HEK293 (cell line): ENCODE results near the gene NXPE4.

Experiments
- REST ChIP-seq: fragments of 450-650 bp; formaldehyde crosslinking; IDR thresholded peaks from 2 replicates; pipeline ENCODE4 v1.5.1; 2016; ENCODE audit warnings: missing biosample characterization, missing genetic modification characterization
- ZFP37 ChIP-seq: fragments of 450-650 bp; formaldehyde crosslinking; IDR thresholded peaks from 2 replicates; pipeline ENCODE4 v1.5.1; 2016; ENCODE audit warnings: missing biosample characterization, missing genetic modification characterization
- ZNF341 ChIP-seq: fragments of 450-650 bp; formaldehyde crosslinking; IDR thresholded peaks from 2 replicates; pipeline ENCODE4; 2016; ENCODE audit warnings: low read depth, missing biosample characterization, missing genetic modification characterization
- ZNF423 ChIP-seq: fragments of 450-650 bp; formaldehyde crosslinking; IDR thresholded peaks from 2 replicates; pipeline ENCODE4 v1.5.1; 2016; ENCODE audit warnings: missing biosample characterization, missing genetic modification characterization
- TF ChIP-seq, protein P1 (sequence below): fragments of 450-650 bp; formaldehyde crosslinking; IDR thresholded peaks from 2 replicates; pipeline ENCODE4 v1.5.1; 2017; ENCODE audit warnings: missing biosample characterization, missing genetic modification characterization

GRCh38 chr11:114525682-114526081, 69.9 kb downstream of the NXPE4 start:
- TF ChIP-seq, protein P1, sequence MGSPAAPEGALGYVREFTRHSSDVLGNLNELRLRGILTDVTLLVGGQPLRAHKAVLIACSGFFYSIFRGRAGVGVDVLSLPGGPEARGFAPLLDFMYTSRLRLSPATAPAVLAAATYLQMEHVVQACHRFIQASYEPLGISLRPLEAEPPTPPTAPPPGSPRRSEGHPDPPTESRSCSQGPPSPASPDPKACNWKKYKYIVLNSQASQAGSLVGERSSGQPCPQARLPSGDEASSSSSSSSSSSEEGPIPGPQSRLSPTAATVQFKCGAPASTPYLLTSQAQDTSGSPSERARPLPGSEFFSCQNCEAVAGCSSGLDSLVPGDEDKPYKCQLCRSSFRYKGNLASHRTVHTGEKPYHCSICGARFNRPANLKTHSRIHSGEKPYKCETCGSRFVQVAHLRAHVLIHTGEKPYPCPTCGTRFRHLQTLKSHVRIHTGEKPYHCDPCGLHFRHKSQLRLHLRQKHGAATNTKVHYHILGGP (tag by site-specific recombination) = no peak
- TF ChIP-seq ZFP37 (tag by site-specific recombination) = no peak
- no peak for TF ChIP-seq REST
- TF ChIP-seq ZNF423 = no peak
- TF ChIP-seq ZNF341 (tag by site-specific recombination) = no peak
